PC-3 (cell line): Measurements from ENCODE around the gene CRABP2.

Source experiments
- EZH2 ChIP-seq: fragments of 300-600 bp; sonication (generic); IDR thresholded peaks from one replicate; pipeline ENCODE4 v1.6.1; 2017; ENCODE audit warnings: antibody characterized with exemption, mild to moderate bottlenecking, low read length; ENCODE audit not compliant: unreplicated experiment
- EZH2phosphoT487 ChIP-seq: fragments of 300-600 bp; sonication (generic); IDR thresholded peaks from 2 replicates; pipeline ENCODE4 v1.6.1; 2018; ENCODE audit warnings: mild to moderate bottlenecking, antibody characterized with exemption, low read length, borderline replicate concordance
- TF ChIP-seq, protein P1 (sequence below): fragments of 300-600 bp; sonication (generic); conservative IDR thresholded peaks from 2 replicates; pipeline ENCODE4 v1.5.1; 2017; ENCODE audit warnings: antibody characterized with exemption, low read depth, mild to moderate bottlenecking, low read length

DNA sequence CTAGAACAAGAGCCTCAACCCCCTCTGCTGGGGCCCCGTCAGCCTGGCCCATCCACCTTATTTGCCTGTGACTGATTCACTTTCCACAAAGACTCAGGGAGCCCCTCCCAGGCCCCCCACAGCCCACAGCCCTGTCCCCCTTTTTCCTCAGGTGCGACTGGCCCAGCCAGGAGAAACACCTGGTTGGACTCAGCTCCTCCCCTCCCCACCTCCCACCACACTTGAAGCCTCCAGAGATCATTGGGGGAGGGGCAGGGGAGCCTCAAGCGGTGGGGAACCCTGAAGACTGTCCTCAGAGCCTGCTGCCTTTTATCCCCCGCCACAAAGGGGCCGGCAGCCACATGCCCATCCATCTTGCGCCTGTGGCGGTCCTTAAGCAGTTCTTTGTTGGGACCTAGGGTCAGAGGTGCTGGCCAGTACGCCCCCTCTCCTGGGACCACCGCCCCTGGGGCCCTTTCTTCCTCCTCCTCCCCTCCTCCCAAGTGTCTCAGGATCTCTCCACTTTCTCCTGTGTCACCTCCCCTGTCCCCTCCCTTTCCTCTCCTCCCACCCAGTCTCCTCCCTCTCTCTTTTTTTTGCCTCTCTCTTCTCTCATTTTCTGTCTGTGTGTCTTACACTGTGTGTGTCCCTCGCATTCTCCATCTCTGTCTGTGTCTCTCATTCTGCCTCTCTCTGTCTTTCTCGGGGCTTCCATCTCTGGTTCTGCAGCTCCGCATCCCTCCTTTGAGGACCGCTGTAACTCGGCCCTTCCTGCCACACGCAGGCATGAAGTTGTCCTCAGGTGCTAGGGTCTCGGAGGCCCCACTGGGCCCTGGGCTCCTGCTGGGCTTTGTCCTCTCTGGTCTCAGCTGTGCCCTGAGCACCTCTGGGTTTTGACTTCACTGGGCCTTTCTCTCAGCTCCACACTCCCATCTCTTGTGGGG lies 12.2 kb downstream of the CRABP2 start:
- TF ChIP-seq, protein P1, sequence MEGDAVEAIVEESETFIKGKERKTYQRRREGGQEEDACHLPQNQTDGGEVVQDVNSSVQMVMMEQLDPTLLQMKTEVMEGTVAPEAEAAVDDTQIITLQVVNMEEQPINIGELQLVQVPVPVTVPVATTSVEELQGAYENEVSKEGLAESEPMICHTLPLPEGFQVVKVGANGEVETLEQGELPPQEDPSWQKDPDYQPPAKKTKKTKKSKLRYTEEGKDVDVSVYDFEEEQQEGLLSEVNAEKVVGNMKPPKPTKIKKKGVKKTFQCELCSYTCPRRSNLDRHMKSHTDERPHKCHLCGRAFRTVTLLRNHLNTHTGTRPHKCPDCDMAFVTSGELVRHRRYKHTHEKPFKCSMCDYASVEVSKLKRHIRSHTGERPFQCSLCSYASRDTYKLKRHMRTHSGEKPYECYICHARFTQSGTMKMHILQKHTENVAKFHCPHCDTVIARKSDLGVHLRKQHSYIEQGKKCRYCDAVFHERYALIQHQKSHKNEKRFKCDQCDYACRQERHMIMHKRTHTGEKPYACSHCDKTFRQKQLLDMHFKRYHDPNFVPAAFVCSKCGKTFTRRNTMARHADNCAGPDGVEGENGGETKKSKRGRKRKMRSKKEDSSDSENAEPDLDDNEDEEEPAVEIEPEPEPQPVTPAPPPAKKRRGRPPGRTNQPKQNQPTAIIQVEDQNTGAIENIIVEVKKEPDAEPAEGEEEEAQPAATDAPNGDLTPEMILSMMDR: no peak
- TF ChIP-seq EZH2: no peak
- no peak for TF ChIP-seq EZH2phosphoT487
